ENCODE measurements around the gene RAD51B.
A peak's percentile ranks its signal among the peaks of the same experiment; 100 is the strongest.

The RAD51B gene

DNA sequence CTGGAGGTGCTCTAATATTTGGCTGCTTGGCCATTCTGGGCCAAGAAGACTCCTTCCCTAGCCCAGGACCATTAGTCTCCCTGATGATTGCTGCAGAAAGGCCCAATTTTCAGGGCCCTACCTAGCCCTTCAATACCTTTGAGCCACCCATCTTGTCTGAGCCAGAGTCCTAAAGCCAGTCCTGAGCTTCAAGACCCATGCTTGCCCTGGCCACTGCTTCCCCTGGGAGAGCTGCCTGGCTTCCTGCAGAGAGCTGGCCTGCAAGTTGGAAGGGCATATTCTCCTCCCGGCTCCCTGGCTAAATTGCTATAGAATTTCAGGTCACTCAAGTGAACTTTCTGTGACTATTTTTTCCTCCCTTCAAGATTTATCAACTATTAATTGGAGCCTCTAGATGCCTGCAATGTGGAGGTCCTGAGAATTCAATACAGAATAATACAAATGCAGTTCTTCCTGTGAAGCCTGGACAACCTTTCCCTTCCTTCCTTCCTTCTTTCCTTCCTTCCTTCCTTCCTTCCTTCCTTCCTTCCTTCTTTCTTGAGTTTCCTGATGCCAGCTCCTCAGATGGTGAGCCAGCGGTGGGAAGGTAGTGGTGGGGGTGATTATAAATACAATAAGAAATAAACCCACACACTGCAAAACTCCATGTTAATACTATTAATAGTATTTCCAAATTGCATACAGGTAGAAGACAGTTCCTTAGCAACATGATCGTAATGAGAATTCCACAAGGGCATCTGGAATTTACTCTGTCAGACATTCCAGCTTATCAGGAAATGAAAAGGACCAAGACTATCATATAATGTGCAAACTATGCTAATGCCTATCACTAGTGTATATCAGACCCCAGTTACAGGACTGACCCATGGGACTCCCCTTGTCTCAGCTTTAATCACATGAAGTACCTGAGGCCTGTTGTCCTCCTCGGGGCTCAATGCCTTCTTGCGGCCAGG is 865.2 kb downstream of the RAD51B start:
- Histone ChIP-seq H3K9ac (no peak overlapping the region), H3K27ac (peak overlapping the region; percentile 29)

DNA sequence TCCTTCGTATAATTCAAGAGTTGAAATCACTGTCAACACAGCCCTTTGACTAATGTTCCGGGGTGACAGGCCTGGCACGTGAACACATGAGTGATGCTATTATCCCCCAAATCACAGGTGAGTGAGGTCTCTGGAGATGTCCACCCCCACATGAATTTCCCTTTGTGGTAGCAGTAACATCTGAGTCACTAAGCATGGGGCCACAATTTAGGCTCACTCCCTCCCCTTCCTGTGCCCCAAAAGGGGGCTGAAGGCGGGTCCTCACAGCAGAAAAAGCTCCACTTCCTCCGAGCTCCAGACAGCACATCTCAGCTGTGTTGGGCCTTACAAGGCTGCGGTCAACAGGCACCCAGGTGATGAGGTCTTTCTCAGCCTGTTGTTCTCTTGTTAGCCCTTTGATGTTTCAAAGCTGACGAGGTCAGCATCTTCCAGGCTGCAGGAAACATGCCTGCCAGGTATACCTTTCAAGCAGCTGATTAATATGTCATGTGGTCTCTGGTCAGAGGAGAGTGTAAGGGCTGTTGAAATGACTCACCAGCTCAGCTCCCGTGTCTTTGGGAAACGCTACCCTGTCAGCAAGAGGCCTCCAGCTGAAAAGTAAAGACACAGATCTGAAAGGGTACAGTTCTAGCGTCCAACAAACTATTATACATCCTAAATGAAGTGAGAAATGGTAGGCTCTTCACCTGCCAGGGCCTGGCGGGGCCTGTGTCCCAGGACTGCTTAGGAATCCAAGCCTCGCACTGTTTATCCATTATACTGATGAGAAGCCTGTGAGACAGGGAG is 866.0 kb downstream of the RAD51B start:
- no peaks in the 10 kb centered on the region for H3K36me3 ChIP-seq (ENCODE audit: control insufficient read depth, insufficient read depth, low read length)
- peak overlapping the region; percentile 63 for H2AFZ ChIP-seq
- no peaks in the 10 kb centered on the region for H3K9me3 ChIP-seq (ENCODE audit: control insufficient read depth, low read length)
- no peaks in the 10 kb centered on the region for H3K79me2 ChIP-seq
- H3K9ac ChIP-seq: no peak overlapping the region
- TF ChIP-seq, protein P1, sequence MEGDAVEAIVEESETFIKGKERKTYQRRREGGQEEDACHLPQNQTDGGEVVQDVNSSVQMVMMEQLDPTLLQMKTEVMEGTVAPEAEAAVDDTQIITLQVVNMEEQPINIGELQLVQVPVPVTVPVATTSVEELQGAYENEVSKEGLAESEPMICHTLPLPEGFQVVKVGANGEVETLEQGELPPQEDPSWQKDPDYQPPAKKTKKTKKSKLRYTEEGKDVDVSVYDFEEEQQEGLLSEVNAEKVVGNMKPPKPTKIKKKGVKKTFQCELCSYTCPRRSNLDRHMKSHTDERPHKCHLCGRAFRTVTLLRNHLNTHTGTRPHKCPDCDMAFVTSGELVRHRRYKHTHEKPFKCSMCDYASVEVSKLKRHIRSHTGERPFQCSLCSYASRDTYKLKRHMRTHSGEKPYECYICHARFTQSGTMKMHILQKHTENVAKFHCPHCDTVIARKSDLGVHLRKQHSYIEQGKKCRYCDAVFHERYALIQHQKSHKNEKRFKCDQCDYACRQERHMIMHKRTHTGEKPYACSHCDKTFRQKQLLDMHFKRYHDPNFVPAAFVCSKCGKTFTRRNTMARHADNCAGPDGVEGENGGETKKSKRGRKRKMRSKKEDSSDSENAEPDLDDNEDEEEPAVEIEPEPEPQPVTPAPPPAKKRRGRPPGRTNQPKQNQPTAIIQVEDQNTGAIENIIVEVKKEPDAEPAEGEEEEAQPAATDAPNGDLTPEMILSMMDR (IDR thresholded peaks at IDR 0.05): no peak
- no peaks in the 10 kb centered on the region for H3K27me3 ChIP-seq (ENCODE audit: control insufficient read depth, insufficient read depth, low read length)
- peaks cover 33% of the 10 kb centered on the region for H3K4me1 ChIP-seq
- H3K27ac ChIP-seq: peak overlapping the region; percentile 29
- H3K4me2 ChIP-seq (ENCODE audit: low read length): peak overlapping the region; percentile 1
- H3K4me3 ChIP-seq (ENCODE audit: low read depth, low read length): no peak overlapping the region

More for the DNA sequence above, 865.2 kb downstream of the RAD51B start:
- peaks cover 25% of the 10 kb centered on the region for H3K4me1 ChIP-seq
- TF ChIP-seq, protein P1 (IDR thresholded peaks at IDR 0.05): no peak
- H3K27me3 ChIP-seq (ENCODE audit: control insufficient read depth, insufficient read depth, low read length): no peaks in the 10 kb centered on the region
- no peaks in the 10 kb centered on the region for H3K9me3 ChIP-seq (ENCODE audit: control insufficient read depth, low read length)
- H3K4me2 ChIP-seq (ENCODE audit: low read length): no peak overlapping the region
- H2AFZ ChIP-seq: peak overlapping the region; percentile 63
- no peaks in the 10 kb centered on the region for H3K79me2 ChIP-seq
- no peak overlapping the region for H3K4me3 ChIP-seq (ENCODE audit: low read depth, low read length)
- H3K36me3 ChIP-seq (ENCODE audit: control insufficient read depth, insufficient read depth, low read length): no peaks in the 10 kb centered on the region

DNA sequence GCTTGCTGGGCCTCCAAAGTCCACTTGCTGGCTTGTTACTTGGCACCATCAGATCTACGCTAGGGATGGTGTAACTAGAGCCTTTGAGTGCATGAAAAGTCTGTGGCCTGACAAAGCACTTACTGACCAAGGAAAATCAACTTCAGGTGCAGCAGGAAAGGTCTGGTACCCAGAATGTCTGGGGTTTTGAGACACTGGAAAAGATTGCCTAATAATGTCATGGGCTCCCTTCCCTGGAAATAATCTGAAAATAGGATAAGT is 866.6 kb downstream of the RAD51B start:
- Histone ChIP-seq H3K4me1 (peaks cover 35% of the 10 kb centered on the region), H3K9ac (no peak overlapping the region), H3K9me3 (ENCODE audit: control insufficient read depth, low read length) (no peaks in the 10 kb centered on the region), H3K36me3 (ENCODE audit: control insufficient read depth, insufficient read depth, low read length) (no peaks in the 10 kb centered on the region), H3K4me2 (ENCODE audit: low read length) (peak overlapping the region; percentile 1), H3K27me3 (ENCODE audit: control insufficient read depth, insufficient read depth, low read length) (no peaks in the 10 kb centered on the region), H3K79me2 (no peaks in the 10 kb centered on the region), H2AFZ (no peak overlapping the region), H3K4me3 (ENCODE audit: low read depth, low read length) (no peak overlapping the region), H3K27ac (peak overlapping the region; percentile 29)
- TF ChIP-seq, protein P1 (IDR thresholded peaks at IDR 0.05): no peak

DNA sequence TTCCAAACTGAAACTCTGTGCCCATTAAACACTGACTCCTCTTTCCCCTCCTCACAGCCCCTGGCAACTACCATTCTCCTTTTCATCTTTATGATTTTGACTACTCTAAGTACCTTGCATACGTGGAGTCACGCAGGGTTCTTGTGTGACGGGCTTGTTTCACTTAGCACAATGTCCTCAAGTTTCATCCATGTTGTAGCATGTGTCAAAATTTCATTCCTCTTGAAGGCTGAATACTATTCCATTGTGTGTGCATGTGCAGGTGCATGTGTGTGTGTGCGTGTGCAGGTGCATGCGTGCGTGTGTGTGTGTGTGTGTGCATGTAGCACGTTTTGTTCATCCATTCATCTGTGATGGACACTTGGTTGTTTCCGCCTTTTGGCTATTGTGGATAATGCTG is 867.1 kb downstream of the RAD51B start:
- no peaks in the 10 kb centered on the region for H3K9me3 ChIP-seq (ENCODE audit: control insufficient read depth, low read length)
- H3K9ac ChIP-seq: no peak overlapping the region
- H3K36me3 ChIP-seq (ENCODE audit: control insufficient read depth, insufficient read depth, low read length): no peaks in the 10 kb centered on the region
- H3K27ac ChIP-seq: no peak overlapping the region
- TF ChIP-seq, protein P1 (IDR thresholded peaks at IDR 0.05): no peak
- no peaks in the 10 kb centered on the region for H3K27me3 ChIP-seq (ENCODE audit: control insufficient read depth, insufficient read depth, low read length)
- H3K4me3 ChIP-seq (ENCODE audit: low read depth, low read length): no peak overlapping the region
- peaks cover 35% of the 10 kb centered on the region for H3K4me1 ChIP-seq
- no peak overlapping the region for H2AFZ ChIP-seq
- H3K79me2 ChIP-seq: no peaks in the 10 kb centered on the region
- H3K4me2 ChIP-seq (ENCODE audit: low read length): no peak overlapping the region

Data from parathyroid adenoma (tissue), 2 donors.